Stimulated activated CD8-positive, alpha-beta memory T cell treated with anti-CD3 and anti-CD28 coated beads, Interleukin-4, amount 100 ng/mL, for 24 hours (primary cell): ENCODE data around the gene NCAPH2.

Experiments
- DNase-seq: peaks from one replicate; pipeline ENCODE4 v3.0.0-alpha.2; 2020; ENCODE audit warnings: low read depth

Gene NCAPH2

GRCh38 chr22:50548921-50549790 lies 41.1 kb downstream of the NCAPH2 start:
- no peak for DNase-seq

- DNase-seq = no peak
Measured at GRCh38 chr22:50550395-50550794, 42.4 kb downstream of the NCAPH2 start.

GRCh38 chr22:50551160-50551752 lies 43.2 kb downstream of the NCAPH2 start:
- no peak for DNase-seq

GRCh38 chr22:50553310-50553709 lies 45.3 kb downstream of the NCAPH2 start:
- DNase-seq = no peak

GRCh38 chr22:50556703-50557102 lies 48.7 kb downstream of the NCAPH2 start:
- no peak for DNase-seq

GRCh38 chr22:50560034-50560433 lies 52.0 kb downstream of the NCAPH2 start:
- no peak for DNase-seq

GRCh38 chr22:50561401-50562358 lies 53.7 kb downstream of the NCAPH2 start:
- no peak for DNase-seq

- peak; percentile 95 for DNase-seq
Measured at GRCh38 chr22:50562523-50563412, 54.7 kb downstream of the NCAPH2 start, which contains the start of gene SYCE3. SYCE3 (minus strand) TSS chr22:50562919; CDS start chr22:50556405, 6,514 bp downstream.

- no peak for DNase-seq
Measured at GRCh38 chr22:50563413-50564160, 55.6 kb downstream of the NCAPH2 start.

GRCh38 chr22:50564289-50564688 lies 56.3 kb downstream of the NCAPH2 start:
- no peak for DNase-seq

GRCh38 chr22:50567721-50568252 lies 59.8 kb downstream of the NCAPH2 start:
- DNase-seq = no peak

- no peak for DNase-seq
Measured at GRCh38 chr22:50568626-50569025, 60.6 kb downstream of the NCAPH2 start.

GRCh38 chr22:50569041-50569459 lies 61.0 kb downstream of the NCAPH2 start:
- DNase-seq = no peak

GRCh38 chr22:50569896-50570535 lies 62.0 kb downstream of the NCAPH2 start:
- no peak for DNase-seq

GRCh38 chr22:50570861-50571260 lies 62.8 kb downstream of the NCAPH2 start:
- DNase-seq = no peak

GRCh38 chr22:50571264-50572175 lies 63.5 kb downstream of the NCAPH2 start:
- no peak for DNase-seq

- DNase-seq = no peak
Measured at GRCh38 chr22:50572965-50573364, 64.9 kb downstream of the NCAPH2 start.
